Sigmoid colon (tissue), 4 donors: Measurements from ENCODE around the gene SH2D7.

Source experiments
- CTCF ChIP-seq, 4 experiments: fragments of 450-650 bp in 3 of 4; fragments of 200-600 bp in 1 of 4; IDR thresholded peaks; one replicate each; pipeline ENCODE4 v1.5.1; 2016 to 2019; ENCODE audit warnings: antibody characterized with exemption in 4 of 4, mild to moderate bottlenecking in 3 of 4, moderate library complexity in 2 of 4
- EP300 ChIP-seq, 4 donors: sonication (generic); formaldehyde crosslinking; IDR thresholded peaks; one replicate each; pipeline ENCODE4 v1.6.1; 2017; ENCODE audit warnings: antibody characterized with exemption in 4 of 4
- POLR2A ChIP-seq, 2 donors: fragments of 450-650 bp; IDR thresholded peaks; one replicate each; pipeline ENCODE4 v1.6.1; 2016; ENCODE audit warnings: antibody characterized with exemption in 2 of 2, mild to moderate bottlenecking in 2 of 2, moderate library complexity in 2 of 2

- no peak for TF ChIP-seq CTCF (IDR thresholded peaks at IDR 0.05)
- TF ChIP-seq EP300 (IDR thresholded peaks at IDR 0.05): no peak
- TF ChIP-seq POLR2A (IDR thresholded peaks at IDR 0.05): no peak
These were observed 6.4 kb upstream of the SH2D7 start for GRCh38 chr15:78085928-78086327.
